Measurements from ENCODE around the gene PRKAG2. TPM values are rescaled to one million over a fixed set of nuclear protein-coding genes. Genes with fewer than 3 reads are reported as not detected.

Gene PRKAG2
- total RNA-seq, 4 donors from 2014 or later = 7.5 to 14.3 (median 12.2) TPM

GRCh38 chr7:151851145-151851751 lies 25.7 kb downstream of the PRKAG2 start:
- no peak for DNase-seq (ENCODE audit: low spot score in 2 of 2)
- 20 to 24% methylated on average over 16 of the region's 16 CpGs for WGBS, 2 donors
- no peak overlapping the region for H3K4me3 ChIP-seq (ENCODE audit: low read depth, poor library complexity, severe bottlenecking)
- TF ChIP-seq CTCF (IDR thresholded peaks at IDR 0.05) (no peak), POLR2A (IDR thresholded peaks at IDR 0.05) (no peak)
- intact Hi-C loops (cut with DNase I; ENCODE audit: low total_unique reads) = no loop called here

GRCh38 chr7:151850491-151851124 lies 26.3 kb downstream of the PRKAG2 start:
- no peak overlapping the region for H3K4me3 ChIP-seq (ENCODE audit: low read depth, poor library complexity, severe bottlenecking)
- intact Hi-C loops (cut with DNase I; ENCODE audit: low total_unique reads) = no loop called here

GRCh38 chr7:151849879-151850260 lies 27.0 kb downstream of the PRKAG2 start:
- DNase-seq (ENCODE audit: low spot score in 2 of 2) = no peak
- H3K4me3 ChIP-seq (ENCODE audit: low read depth, poor library complexity, severe bottlenecking) = no peak overlapping the region
- WGBS, 2 donors = 96 to 98% methylated on average over 13 of the region's 13 CpGs
- TF ChIP-seq POLR2A (IDR thresholded peaks at IDR 0.05) = no peak
- no peak for TF ChIP-seq CTCF (IDR thresholded peaks at IDR 0.05)
- intact Hi-C loops (cut with DNase I; ENCODE audit: low total_unique reads) = no loop called here

More at GRCh38 chr7:151850491-151851124, 26.3 kb downstream of the PRKAG2 start:
- WGBS, 2 donors = 81% methylated on average over 19 of the region's 19 CpGs
- DNase-seq (ENCODE audit: low spot score in 2 of 2) = no peak
- TF ChIP-seq POLR2A (IDR thresholded peaks at IDR 0.05) (no peak), CTCF (IDR thresholded peaks at IDR 0.05) (no peak)

GRCh38 chr7:151849008-151849878 lies 27.7 kb downstream of the PRKAG2 start:
- DNase-seq (ENCODE audit: low spot score in 2 of 2) = no peak
- no peak for TF ChIP-seq POLR2A (IDR thresholded peaks at IDR 0.05)
- no peak for TF ChIP-seq CTCF (IDR thresholded peaks at IDR 0.05)
- H3K4me3 ChIP-seq (ENCODE audit: low read depth, poor library complexity, severe bottlenecking) = no peak overlapping the region
- intact Hi-C loops (cut with DNase I; ENCODE audit: low total_unique reads) = no loop called here
- WGBS, 2 donors = 93% methylated on average over 26 of the region's 26 CpGs

GRCh38 chr7:151847681-151848081 lies 29.2 kb downstream of the PRKAG2 start:
- TF ChIP-seq CTCF (IDR thresholded peaks at IDR 0.05) (no peak), POLR2A (IDR thresholded peaks at IDR 0.05) (no peak)
- H3K4me3 ChIP-seq (ENCODE audit: low read depth, poor library complexity, severe bottlenecking) = no peak overlapping the region
- no peak for DNase-seq (ENCODE audit: low spot score in 2 of 2)
- intact Hi-C loops (cut with DNase I; ENCODE audit: low total_unique reads) = no loop called here
- WGBS, 2 donors = 94 to 96% methylated on average over 10 of the region's 10 CpGs

Data from lower leg skin (tissue), 4 donors.